Heart left ventricle (tissue), 13 donors: ENCODE measurements around the gene LRRC1.

Experiments used
- CTCF ChIP-seq, 12 donors: fragments of 200-600 bp; sonication (generic) in 4 of 12; IDR thresholded peaks; one replicate each; pipeline versions ENCODE4 v1.5.0 to v1.8.0; 2018 to 2022; ENCODE audit warnings: antibody characterized with exemption in 12 of 12, mild to moderate bottlenecking in 5 of 12
- POLR2A ChIP-seq, 2 donors: fragments of 450-650 bp; IDR thresholded peaks; one replicate each; pipeline ENCODE4 v1.6.1; 2017; ENCODE audit warnings: antibody characterized with exemption in 2 of 2, mild to moderate bottlenecking in 2 of 2, moderate library complexity in 2 of 2
- donor health status: ischemic (EF 13 %, LVEDD 7.1; RV severe dilation, severe dysfunction).
- donor health status: DM: no; HTN: yes; CAD: no.
- donor health status: DM: no; HTN: no; CAD: no.
- donor health status: ischemic (EF 25% LVEDD 6.9; RV normal size, moderate dysfunction).
- donor health status: ischemic (EF 25% LVEDD 5.7; RV mildly dilated, moderate dysfunction).
- donor health status: ischemic (EF 35%, LVEDD 5.7; RV mildly dilated, moderate dysfunction).
- donor health status: nonischemic (EF 11% LVEDD 7.7; RV severe dilation, severe dysfunction).
- donor health status: DM: yes; HTN: yes; CAD: no.
- donor health status: PGD.
- donor health status: ischemic (EF 29% LVEDD 5.4; RV normal size, mild dysfunction).
- donor health status: nonischemic (EF 23%, LVEDD 6.1; RV moderate dilation, normal function).

- TF ChIP-seq CTCF (IDR thresholded peaks at IDR 0.05) = no peak
- no peak for TF ChIP-seq POLR2A (IDR thresholded peaks at IDR 0.05)
Measured at GRCh38 chr6:53834132-53834531, 39.3 kb downstream of the LRRC1 start.
